Glutamatergic neuron (in vitro differentiated cells): Measurements from ENCODE around the gene KRT8. TPM values are rescaled to one million over a fixed set of nuclear protein-coding genes. Genes with fewer than 3 reads are reported as not detected.

Source experiments
- DNase-seq: peaks from one replicate; pipeline ENCODE4 v3.0.0; 2022
- H3K27ac Mint-ChIP-seq: one replicate; pipeline ENCODE4 v1.8.0; 2020; ENCODE audit warnings: mild to moderate bottlenecking, mixed read lengths, inconsistent platforms; ENCODE audit not compliant: unreplicated experiment
- H3K27me3 Mint-ChIP-seq: one replicate; pipeline ENCODE4 v1.8.0; 2020; ENCODE audit warnings: mild to moderate bottlenecking, moderate library complexity, mixed read lengths, inconsistent platforms; ENCODE audit not compliant: unreplicated experiment
- H3K36me3 Mint-ChIP-seq: one replicate; pipeline ENCODE4 v1.8.0; 2020; ENCODE audit warnings: mild to moderate bottlenecking, mixed read lengths, inconsistent platforms; ENCODE audit not compliant: unreplicated experiment
- H3K4me1 Mint-ChIP-seq: one replicate; pipeline ENCODE4 v1.8.0; 2020; ENCODE audit warnings: mild to moderate bottlenecking, low read depth, mixed read lengths, inconsistent platforms; ENCODE audit not compliant: unreplicated experiment
- H3K4me3 Mint-ChIP-seq: one replicate; pipeline ENCODE4 v1.8.0; 2020; ENCODE audit warnings: mild to moderate bottlenecking, mixed read lengths, inconsistent platforms; ENCODE audit not compliant: unreplicated experiment
- H3K9me3 Mint-ChIP-seq: one replicate; pipeline ENCODE4 v1.8.0; 2020; ENCODE audit warnings: mild to moderate bottlenecking, moderate library complexity, mixed read lengths, inconsistent platforms; ENCODE audit not compliant: unreplicated experiment
- CTCF ChIP-seq: fragments of 200-600 bp; sonication (generic); IDR thresholded peaks from one replicate; pipeline ENCODE4 v1.5.0; 2021; ENCODE audit not compliant: partially characterized antibody, unreplicated experiment
- total RNA-seq: library from RNA; stranded (reverse); fragmentation: NEBNext Ultra II Directional; extraction: Animal tissue kit (Norgen Biotek cat#: 25700); gene quantifications from one replicate; pipeline ENCODE4 v1.2.1, GENCODE V29; 2021; ENCODE audit not compliant: unreplicated experiment

The KRT8 gene
- total RNA-seq, 1 donor from 2014 or later = 14.0 TPM

- no peak overlapping the region for H3K27ac Mint-ChIP-seq
- DNase-seq = no peak
- peaks cover 2% of the 10 kb centered on the region for H3K9me3 Mint-ChIP-seq
- no peaks in the 10 kb centered on the region for H3K36me3 Mint-ChIP-seq
- no peak for TF ChIP-seq CTCF
- peaks cover 5% of the 10 kb centered on the region for H3K27me3 Mint-ChIP-seq
- no peak overlapping the region for H3K4me3 Mint-ChIP-seq
- no peaks in the 10 kb centered on the region for H3K4me1 Mint-ChIP-seq
Measured at GRCh38 chr12:52925717-52926595, 21.1 kb upstream of the KRT8 start.

GRCh38 chr12:52924764-52925716 lies 20.2 kb upstream of the KRT8 start:
- Mint-ChIP-seq H3K4me3 (no peak overlapping the region), H3K27me3 (peaks cover 7% of the 10 kb centered on the region), H3K9me3 (peaks cover 2% of the 10 kb centered on the region), H3K36me3 (no peaks in the 10 kb centered on the region), H3K4me1 (no peaks in the 10 kb centered on the region), H3K27ac (no peak overlapping the region)
- DNase-seq = no peak
- no peak for TF ChIP-seq CTCF

GRCh38 chr12:52921488-52922165 lies 16.8 kb upstream of the KRT8 start:
- Mint-ChIP-seq H3K27me3 (peaks cover 2% of the 10 kb centered on the region), H3K4me3 (no peak overlapping the region), H3K9me3 (no peaks in the 10 kb centered on the region), H3K27ac (no peak overlapping the region), H3K4me1 (no peaks in the 10 kb centered on the region), H3K36me3 (no peaks in the 10 kb centered on the region)
- DNase-seq = no peak
- TF ChIP-seq CTCF = no peak

- no peak for DNase-seq
- Mint-ChIP-seq H3K4me1 (no peaks in the 10 kb centered on the region), H3K27ac (no peak overlapping the region), H3K9me3 (no peaks in the 10 kb centered on the region), H3K27me3 (peaks cover 2% of the 10 kb centered on the region), H3K36me3 (no peaks in the 10 kb centered on the region), H3K4me3 (no peak overlapping the region)
- no peak for TF ChIP-seq CTCF
Measured at GRCh38 chr12:52920937-52921336, 16.1 kb upstream of the KRT8 start.
